AG04450 (cell line): ENCODE measurements around the gene TADA2A. TPM values are rescaled to one million over a fixed set of nuclear protein-coding genes. Genes with fewer than 3 reads are reported as not detected.

Experiments used
- CTCF ChIA-PET: fragments of 300-600, 350-600 bp; formaldehyde crosslinking; extraction: SDS; loops from one replicate; lab custom pipeline; 2022; ENCODE audit warnings: antibody characterized with exemption, inconsistent platforms; lab: Charles Lee
- POLR2A ChIA-PET: fragments of 350-600 bp; formaldehyde crosslinking; extraction: SDS; loops from one replicate; lab custom pipeline; 2021; ENCODE audit warnings: antibody characterized with exemption, inconsistent platforms; lab: Yijun Ruan, JAX
- DNase-seq: peaks from one replicate; pipeline ENCODE4 v3.0.0-alpha.2; 2011; ENCODE audit warnings: low read depth, low spot score
- H3K27ac ChIP-seq: one replicate; pipeline ENCODE4 v1.5.1; 2012; ENCODE audit warnings: low read depth, low read length, control low read depth
- H3K27me3 ChIP-seq: one replicate; pipeline ENCODE4 v1.6.0; 2012; ENCODE audit warnings: low read length; ENCODE audit not compliant: control insufficient read depth, insufficient read depth
- H3K4me3 ChIP-seq: 2 replicates; pipeline ENCODE4 v1.5.1; 2011; ENCODE audit warnings: mild to moderate bottlenecking, low read depth, low read length, control low read depth
- H3K9me3 ChIP-seq: 2 replicates; pipeline ENCODE4 v1.5.1; 2012; ENCODE audit warnings: low read length; ENCODE audit not compliant: control insufficient read depth, insufficient read depth
- polyA plus RNA-seq: library from polyadenylated mRNA; depleted of rRNA; stranded (reverse); fragments of >200 nt; gene quantifications from 2 replicates; pipeline ENCODE4 v1.2.3, GENCODE V29; 2011
- TF ChIP-seq, protein P1 (sequence below): IDR thresholded peaks from 2 replicates; pipeline ENCODE4 v1.5.1; 2011; ENCODE audit warnings: low read depth, low read length, control low read depth, inconsistent platforms

TADA2A gene
- polyA plus RNA-seq, 1 experiment = 21.4 TPM

DNA sequence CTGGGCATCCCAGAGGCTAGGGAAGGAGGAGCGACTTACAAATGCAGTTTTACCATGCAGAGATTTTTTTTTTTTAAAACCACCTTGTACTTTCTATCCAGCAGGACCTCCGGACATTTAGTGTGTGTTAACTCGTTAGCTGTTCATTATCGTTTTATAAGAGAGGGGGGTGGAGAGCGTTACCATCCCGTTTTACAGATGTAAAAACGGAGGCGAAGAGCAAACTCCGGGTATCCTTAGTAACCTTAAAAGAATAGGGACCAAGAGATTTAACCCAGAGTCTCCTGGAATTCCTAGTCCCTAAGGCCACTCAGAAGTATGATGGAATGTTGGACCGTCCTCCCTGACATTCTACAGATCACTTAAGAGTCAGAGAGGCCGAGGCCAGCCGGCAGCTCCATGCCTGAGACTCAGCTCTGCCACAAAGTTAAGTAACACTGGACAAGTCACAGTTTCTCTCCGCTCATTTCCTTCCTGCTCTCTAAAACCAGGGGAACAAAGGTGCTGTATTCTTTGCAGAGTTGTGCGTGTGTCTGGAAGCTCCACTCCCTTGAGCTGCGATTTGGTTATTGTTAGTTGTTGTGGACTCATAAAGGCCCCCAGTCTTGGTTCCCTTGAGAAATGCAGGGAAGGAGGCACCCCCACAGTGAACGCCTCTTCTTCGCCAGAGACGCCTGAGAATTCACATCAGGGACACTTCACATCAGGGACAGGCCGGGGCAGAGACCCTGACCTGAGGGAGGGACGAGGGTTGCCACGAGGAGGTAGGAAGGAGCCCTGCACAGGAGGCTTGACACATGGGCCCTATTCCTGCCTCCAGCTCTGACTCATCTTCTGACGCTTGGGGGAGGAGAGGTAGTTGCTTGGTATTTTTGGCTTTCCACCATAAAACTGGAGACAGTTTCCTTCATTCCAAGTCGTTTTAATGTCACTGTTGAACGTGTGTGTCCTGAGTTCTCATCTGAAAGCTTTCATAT, 84.2 kb downstream of the TADA2A start:
- Histone ChIP-seq H3K4me3 (peak overlapping the region; percentile 82), H3K9me3 (no peaks in the 10 kb centered on the region; the same call in 1 of the 2 replicates), H3K27me3 (no peaks in the 10 kb centered on the region), H3K27ac (peak overlapping the region; percentile 83)
- ChIA-PET POLR2A (interaction anchor here (0.7 to 1.1 kb wide), 2 partner anchors 43 to 84 kb away, joined by 3 read pairs; partner anchors contain the start of genes ACACA and TADA2A), CTCF (interaction anchor here (0.9 to 1.0 kb wide), 2 partner anchors 11 to 53 kb away, joined by 3 to 4 read pairs; no protein-coding TSS in a partner anchor)
- TF ChIP-seq, protein P1, sequence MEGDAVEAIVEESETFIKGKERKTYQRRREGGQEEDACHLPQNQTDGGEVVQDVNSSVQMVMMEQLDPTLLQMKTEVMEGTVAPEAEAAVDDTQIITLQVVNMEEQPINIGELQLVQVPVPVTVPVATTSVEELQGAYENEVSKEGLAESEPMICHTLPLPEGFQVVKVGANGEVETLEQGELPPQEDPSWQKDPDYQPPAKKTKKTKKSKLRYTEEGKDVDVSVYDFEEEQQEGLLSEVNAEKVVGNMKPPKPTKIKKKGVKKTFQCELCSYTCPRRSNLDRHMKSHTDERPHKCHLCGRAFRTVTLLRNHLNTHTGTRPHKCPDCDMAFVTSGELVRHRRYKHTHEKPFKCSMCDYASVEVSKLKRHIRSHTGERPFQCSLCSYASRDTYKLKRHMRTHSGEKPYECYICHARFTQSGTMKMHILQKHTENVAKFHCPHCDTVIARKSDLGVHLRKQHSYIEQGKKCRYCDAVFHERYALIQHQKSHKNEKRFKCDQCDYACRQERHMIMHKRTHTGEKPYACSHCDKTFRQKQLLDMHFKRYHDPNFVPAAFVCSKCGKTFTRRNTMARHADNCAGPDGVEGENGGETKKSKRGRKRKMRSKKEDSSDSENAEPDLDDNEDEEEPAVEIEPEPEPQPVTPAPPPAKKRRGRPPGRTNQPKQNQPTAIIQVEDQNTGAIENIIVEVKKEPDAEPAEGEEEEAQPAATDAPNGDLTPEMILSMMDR = no peak
- no peak for DNase-seq

DNA sequence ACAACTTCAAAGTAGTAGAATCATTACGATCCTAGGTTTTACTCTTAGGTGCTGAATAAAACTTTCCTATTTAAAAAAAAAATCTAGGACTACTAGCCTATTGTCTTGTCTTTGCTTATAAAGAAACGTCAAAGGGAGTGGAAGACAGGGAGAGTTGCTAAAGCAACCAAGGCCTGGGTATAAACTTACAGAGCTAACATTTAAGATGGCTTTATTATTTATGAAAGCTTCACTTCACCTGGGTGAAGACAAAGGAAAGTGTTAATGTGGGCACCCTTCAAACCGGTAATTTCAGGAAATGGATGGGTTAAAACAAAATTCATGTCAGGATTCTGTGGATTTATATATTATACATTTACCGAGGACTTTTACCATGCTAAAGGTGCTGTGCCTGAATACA, 85.5 kb downstream of the TADA2A start:
- H3K27me3 ChIP-seq = no peaks in the 10 kb centered on the region
- no peak for DNase-seq
- TF ChIP-seq, protein P1 = no peak
- ChIA-PET CTCF (interaction anchor here (0.9 kb wide), 1 partner anchor 10 kb away, joined by 4 read pairs; no protein-coding TSS in a partner anchor), POLR2A (no interaction called here)
- no peaks in the 10 kb centered on the region; the same call in 1 of the 2 replicates for H3K9me3 ChIP-seq
- peak overlapping the region; percentile 82 for H3K4me3 ChIP-seq
- no peak overlapping the region for H3K27ac ChIP-seq

DNA sequence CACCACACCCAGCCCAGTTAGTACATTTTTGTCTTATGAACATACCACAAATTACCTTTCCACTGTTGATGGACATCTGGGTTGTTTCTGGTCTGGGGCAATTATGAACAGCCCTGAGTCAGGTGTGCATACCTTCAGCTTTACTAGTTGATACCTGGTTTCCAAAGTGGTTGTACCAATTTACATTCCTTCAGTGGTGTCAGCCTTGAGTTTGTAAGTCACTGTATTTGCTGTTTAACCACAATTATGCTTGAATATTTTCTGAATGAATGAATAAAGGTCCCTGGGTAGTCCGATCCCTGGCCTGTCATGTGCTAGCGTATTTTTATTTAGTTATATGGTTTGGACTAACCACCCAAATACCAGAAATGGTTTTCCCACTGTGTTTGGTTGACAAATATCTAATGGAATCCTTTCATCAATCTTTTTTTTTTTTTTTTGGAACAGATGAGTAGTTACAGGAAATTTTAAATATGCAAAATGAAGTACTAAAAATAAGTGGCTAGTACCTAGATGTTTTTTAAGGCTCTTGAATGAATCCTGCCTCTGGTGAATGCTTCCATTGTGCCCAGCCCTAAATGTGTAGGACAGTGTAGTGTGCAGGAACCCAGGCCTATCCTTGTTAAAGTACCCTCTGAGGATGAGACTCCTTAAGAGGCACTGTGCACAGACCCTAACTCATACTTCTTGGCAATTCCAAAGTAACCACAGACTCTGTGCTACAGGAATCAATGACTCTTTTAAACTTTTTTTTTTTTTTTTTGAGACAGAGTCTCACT, 86.8 kb downstream of the TADA2A start:
- peak overlapping the region; percentile 82 for H3K27ac ChIP-seq
- CTCF ChIA-PET = no interaction called here
- peak; percentile 81 for DNase-seq
- POLR2A ChIA-PET = interaction anchor here (0.6 to 0.7 kb wide), 2 partner anchors 40 to 323 kb away, joined by 3 to 10 read pairs; no protein-coding TSS in a partner anchor
- H3K4me3 ChIP-seq = peak overlapping the region; percentile 22; the same call in 1 of the 2 replicates
- H3K9me3 ChIP-seq = no peaks in the 10 kb centered on the region; the same call in 1 of the 2 replicates
- TF ChIP-seq, protein P1 = no peak
- H3K27me3 ChIP-seq = no peaks in the 10 kb centered on the region

DNA sequence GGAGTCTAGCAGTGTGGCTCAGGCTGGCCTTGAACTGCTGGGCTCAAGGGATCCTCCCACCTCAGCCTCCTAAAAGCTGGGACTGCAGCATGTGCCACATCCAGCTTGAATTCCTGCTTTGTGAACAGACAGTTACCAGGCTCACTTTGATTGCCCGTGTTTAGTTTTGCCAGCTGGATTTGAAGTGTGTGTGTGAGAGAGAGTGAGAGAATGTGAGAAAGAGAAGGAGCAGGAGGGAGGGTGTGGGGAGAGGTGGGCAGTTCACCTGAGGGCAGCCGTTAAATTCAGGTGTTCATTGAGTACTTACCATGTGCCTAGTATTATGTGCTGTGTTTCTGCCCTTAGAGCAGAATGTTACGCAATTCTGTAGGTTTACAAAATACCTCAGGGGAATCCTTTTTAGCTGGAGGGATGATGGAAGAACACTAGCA, 87.7 kb downstream of the TADA2A start:
- TF ChIP-seq, protein P1 = no peak
- CTCF ChIA-PET = interaction anchor here (1.0 kb wide), 1 partner anchor 12 kb away, joined by 8 read pairs; no protein-coding TSS in a partner anchor
- POLR2A ChIA-PET = interaction anchor here (0.6 to 0.7 kb wide), 3 partner anchors 11 to 322 kb away, joined by 3 to 10 read pairs (median 4); no protein-coding TSS in a partner anchor

More for the DNA sequence above, 87.7 kb downstream of the TADA2A start:
- Histone ChIP-seq H3K4me3 (no peak overlapping the region), H3K27me3 (no peaks in the 10 kb centered on the region), H3K27ac (peak overlapping the region; percentile 83), H3K9me3 (no peaks in the 10 kb centered on the region; the same call in 1 of the 2 replicates)
- no peak for DNase-seq
